Measurements from ENCODE around the gene CCDC106.
A peak's percentile ranks its signal among the peaks of the same experiment; 100 is the strongest.

Gene CCDC106

GRCh38 chr19:55655648-55656040 is 7.6 kb downstream of the CCDC106 start:
- TF ChIP-seq, protein P1, sequence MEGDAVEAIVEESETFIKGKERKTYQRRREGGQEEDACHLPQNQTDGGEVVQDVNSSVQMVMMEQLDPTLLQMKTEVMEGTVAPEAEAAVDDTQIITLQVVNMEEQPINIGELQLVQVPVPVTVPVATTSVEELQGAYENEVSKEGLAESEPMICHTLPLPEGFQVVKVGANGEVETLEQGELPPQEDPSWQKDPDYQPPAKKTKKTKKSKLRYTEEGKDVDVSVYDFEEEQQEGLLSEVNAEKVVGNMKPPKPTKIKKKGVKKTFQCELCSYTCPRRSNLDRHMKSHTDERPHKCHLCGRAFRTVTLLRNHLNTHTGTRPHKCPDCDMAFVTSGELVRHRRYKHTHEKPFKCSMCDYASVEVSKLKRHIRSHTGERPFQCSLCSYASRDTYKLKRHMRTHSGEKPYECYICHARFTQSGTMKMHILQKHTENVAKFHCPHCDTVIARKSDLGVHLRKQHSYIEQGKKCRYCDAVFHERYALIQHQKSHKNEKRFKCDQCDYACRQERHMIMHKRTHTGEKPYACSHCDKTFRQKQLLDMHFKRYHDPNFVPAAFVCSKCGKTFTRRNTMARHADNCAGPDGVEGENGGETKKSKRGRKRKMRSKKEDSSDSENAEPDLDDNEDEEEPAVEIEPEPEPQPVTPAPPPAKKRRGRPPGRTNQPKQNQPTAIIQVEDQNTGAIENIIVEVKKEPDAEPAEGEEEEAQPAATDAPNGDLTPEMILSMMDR (IDR thresholded peaks at IDR 0.05; ENCODE audit: low read depth, low read length, missing control alignments), result no peak
- no peak for DNase-seq
- Histone ChIP-seq H3K36me3 (replicated peaks) (peaks cover 11% of the 10 kb centered on the region), H3K27ac (peak overlapping the region; percentile 98), H3K27me3 (replicated peaks) (no peaks in the 10 kb centered on the region), H3K4me3 (ENCODE audit: low read depth, low read length) (peak overlapping the region; percentile 90)
- in situ Hi-C loops (cut with HindIII; ENCODE audit: low pct_ligation_motif_present, low sequenced_read_pairs), result no loop called here

- peaks cover 20% of the 10 kb centered on the region for H3K36me3 ChIP-seq (replicated peaks)
- TF ChIP-seq, protein P1 (IDR thresholded peaks at IDR 0.05; ENCODE audit: low read depth, low read length, missing control alignments), result no peak
- H3K4me3 ChIP-seq (ENCODE audit: low read depth, low read length), result peak overlapping the region; percentile 90
- H3K27ac ChIP-seq, result no peak overlapping the region
- H3K27me3 ChIP-seq (replicated peaks), result no peaks in the 10 kb centered on the region
- DNase-seq, result no peak
- in situ Hi-C loops (cut with HindIII; ENCODE audit: low pct_ligation_motif_present, low sequenced_read_pairs), result no loop called here
Measured at GRCh38 chr19:55656552-55656951, 8.5 kb downstream of the CCDC106 start.

- TF ChIP-seq, protein P1 (IDR thresholded peaks at IDR 0.05; ENCODE audit: low read depth, low read length, missing control alignments), result no peak
- Histone ChIP-seq H3K27ac (no peak overlapping the region), H3K27me3 (replicated peaks) (no peaks in the 10 kb centered on the region), H3K36me3 (replicated peaks) (peaks cover 26% of the 10 kb centered on the region), H3K4me3 (ENCODE audit: low read depth, low read length) (peak overlapping the region; percentile 90)
- DNase-seq, result no peak
- in situ Hi-C loops (cut with HindIII; ENCODE audit: low pct_ligation_motif_present, low sequenced_read_pairs), result no loop called here
Measured at GRCh38 chr19:55656988-55657747, 9.2 kb downstream of the CCDC106 start.

DNA sequence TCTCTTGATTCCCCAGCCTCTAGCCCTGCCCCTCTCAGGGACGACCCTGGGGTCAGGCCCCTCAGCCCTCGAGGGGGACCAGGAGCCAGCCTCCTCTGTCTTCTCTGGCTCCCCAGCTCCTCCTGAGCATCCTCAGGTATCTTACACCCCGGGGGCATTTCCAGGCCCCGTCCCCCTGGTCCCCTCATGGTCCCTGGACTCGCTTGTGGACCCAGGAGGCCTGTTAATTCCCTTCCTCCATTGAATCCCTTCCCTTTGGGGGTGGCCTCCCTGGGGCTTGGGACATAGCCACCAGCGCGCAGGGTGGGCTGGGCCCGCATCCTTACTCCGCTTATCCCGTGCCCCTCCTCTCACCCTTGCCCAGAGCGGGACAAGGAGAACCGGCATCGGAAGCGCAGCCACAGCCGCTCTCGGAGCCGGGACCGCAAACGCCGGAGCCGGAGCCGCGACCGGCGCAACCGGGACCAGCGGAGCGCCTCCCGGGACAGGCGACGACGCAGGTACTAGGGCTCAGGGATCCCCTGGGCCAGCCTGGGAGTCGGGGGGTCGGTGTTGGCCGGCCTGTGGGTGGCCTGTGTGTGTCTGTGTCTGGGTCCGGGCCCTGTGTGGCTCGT is 10.9 kb downstream of the CCDC106 start:
- in situ Hi-C loops (cut with HindIII; ENCODE audit: low pct_ligation_motif_present, low sequenced_read_pairs), result no loop called here
- Histone ChIP-seq H3K4me3 (ENCODE audit: low read depth, low read length) (no peak overlapping the region), H3K36me3 (replicated peaks) (peaks cover 42% of the 10 kb centered on the region), H3K27me3 (replicated peaks) (no peaks in the 10 kb centered on the region), H3K27ac (no peak overlapping the region)
- no peak for DNase-seq
- TF ChIP-seq, protein P1 (IDR thresholded peaks at IDR 0.05; ENCODE audit: low read depth, low read length, missing control alignments), result no peak

GRCh38 chr19:55659822-55660221 is 11.8 kb downstream of the CCDC106 start:
- DNase-seq, result no peak
- TF ChIP-seq, protein P1 (IDR thresholded peaks at IDR 0.05; ENCODE audit: low read depth, low read length, missing control alignments), result no peak
- Histone ChIP-seq H3K36me3 (replicated peaks) (peaks cover 51% of the 10 kb centered on the region), H3K27ac (no peak overlapping the region), H3K4me3 (ENCODE audit: low read depth, low read length) (no peak overlapping the region), H3K27me3 (replicated peaks) (no peaks in the 10 kb centered on the region)
- in situ Hi-C loops (cut with HindIII; ENCODE audit: low pct_ligation_motif_present, low sequenced_read_pairs), result no loop called here
